H1 (cell line): ENCODE data around the gene KAT2A. TPM values are rescaled to one million over a fixed set of nuclear protein-coding genes. Genes with fewer than 3 reads are reported as not detected.

Experiments
- CTCF ChIA-PET: fragments of 300-600 bp; sonication (Branson Sonifier 250); formaldehyde crosslinking; loops from one replicate; lab custom pipeline; 2021; ENCODE audit not compliant: partially characterized antibody; lab: Charles Lee
- POLR2A ChIA-PET: fragments of 300-600 bp; sonication (Branson Sonifier 250); formaldehyde crosslinking; loops from one replicate; lab custom pipeline; 2021; ENCODE audit warnings: inconsistent platforms; ENCODE audit not compliant: partially characterized antibody; lab: Charles Lee
- DNase-seq, 2 experiments: peaks; one replicate each; pipeline versions ENCODE4 v3.0.0 to v3.0.0-alpha.2; 2010 to 2022; ENCODE audit warnings: low spot score in 2 of 2, low read depth in 1 of 2, mixed read lengths in 1 of 2
- FAIRE-seq: peaks from 2 replicates; lab custom pipeline; 2011; peaks lifted over from hg19 to GRCh38; lab: Jason Lieb, UNC
- H2AFZ ChIP-seq: 2 replicates; pipeline ENCODE4 v1.8.1; 2012; ENCODE audit warnings: low read length, inconsistent platforms
- H2AK5ac ChIP-seq: 2 replicates; pipeline ENCODE4 v1.6.1; 2013; ENCODE audit warnings: low read depth, low read length
- H2BK120ac ChIP-seq: replicated peaks from 2 replicates; pipeline ENCODE3; 2013; ENCODE audit warnings: low read depth, low read length, inconsistent platforms
- H2BK12ac ChIP-seq: 2 replicates; pipeline ENCODE4 v1.6.1; 2013; ENCODE audit warnings: low read depth, low read length
- H2BK15ac ChIP-seq: 2 replicates; pipeline ENCODE4 v1.6.1; 2013; ENCODE audit warnings: low read length
- H2BK20ac ChIP-seq: 2 replicates; pipeline ENCODE4 v1.6.1; 2013; ENCODE audit warnings: low read length
- H2BK5ac ChIP-seq: 2 replicates; pipeline ENCODE4 v1.6.1; 2013; ENCODE audit warnings: low read depth, low read length
- H3K14ac ChIP-seq: 2 replicates; pipeline ENCODE4 v1.6.1; 2013; ENCODE audit warnings: inconsistent platforms; ENCODE audit not compliant: insufficient read length
- H3K18ac ChIP-seq: 2 replicates; pipeline ENCODE4 v1.6.1; 2013; ENCODE audit warnings: low read length; ENCODE audit errors: extremely low read depth
- H3K23ac ChIP-seq: 2 replicates; pipeline ENCODE4 v1.6.1; 2013; ENCODE audit warnings: inconsistent platforms; ENCODE audit not compliant: insufficient read length
- H3K23me2 ChIP-seq: 2 replicates; pipeline ENCODE4 v1.6.1; 2013; ENCODE audit warnings: low read depth, low read length
- H3K27ac ChIP-seq: 2 replicates; pipeline ENCODE4 v1.6.1; 2011; ENCODE audit warnings: low read depth, low read length, inconsistent platforms
- H3K27me3 ChIP-seq, 4 experiments: replicated peaks in 1 of 4; 1 replicate in 1 of 4; 2 replicates in 3 of 4; pipeline versions ENCODE4 v1.6.1 to v1.8.1; 2011 to 2013; ENCODE audit warnings: low read length in 3 of 4, mild to moderate bottlenecking in 3 of 4, inconsistent platforms in 2 of 4, mixed read lengths in 2 of 4, moderate library complexity in 1 of 4; ENCODE audit not compliant: control insufficient read depth in 3 of 4, insufficient read depth in 3 of 4; ENCODE audit errors: extremely low read depth in 1 of 4
- H3K36me3 ChIP-seq, 4 experiments: 2 replicates each; pipeline versions ENCODE4 v1.6.1 to v1.8.1; 2011 to 2013; ENCODE audit warnings: mild to moderate bottlenecking in 4 of 4, low read length in 3 of 4, moderate library complexity in 2 of 4, control low read depth in 1 of 4, inconsistent platforms in 1 of 4; ENCODE audit not compliant: insufficient read depth in 4 of 4, control insufficient read depth in 2 of 4
- H3K4ac ChIP-seq: replicated peaks from 2 replicates; pipeline ENCODE3; 2013; ENCODE audit warnings: low read length, low read depth, mixed read lengths, inconsistent platforms; ENCODE audit not compliant: insufficient read length
- H3K4me1 ChIP-seq, 4 experiments: replicated peaks in 1 of 4; 1 replicate in 1 of 4; 2 replicates in 3 of 4; pipeline versions ENCODE4 v1.6.1 to v1.8.1; 2011 to 2013; ENCODE audit warnings: low read length in 3 of 4, inconsistent platforms in 2 of 4, mixed read lengths in 1 of 4; ENCODE audit not compliant: insufficient read depth in 4 of 4, control insufficient read depth in 3 of 4
- H3K4me2 ChIP-seq, 2 experiments: 2 replicates each; pipeline versions ENCODE4 v1.6.1 to v1.8.1; 2011 to 2013; ENCODE audit warnings: low read depth in 2 of 2, low read length in 2 of 2, control low read depth in 1 of 2, inconsistent platforms in 1 of 2, mild to moderate bottlenecking in 1 of 2; ENCODE audit not compliant: insufficient read depth in 1 of 2
- H3K4me3 ChIP-seq, 4 experiments: fragments of 200-600, 300-600 bp in 1 of 4; sonication (generic), shearing (Covaris generic), sonication (Bioruptor Twin) in 1 of 4; 2 replicates each; pipeline versions ENCODE4 v1.5.1 to v1.8.1; 2011 to 2016; ENCODE audit warnings: low read length in 4 of 4, low read depth in 3 of 4, control low read depth in 2 of 4, inconsistent platforms in 2 of 4, mild to moderate bottlenecking in 2 of 4, mixed read lengths in 1 of 4, moderate library complexity in 1 of 4; ENCODE audit not compliant: insufficient read depth in 2 of 4; ENCODE audit errors: extremely low read depth in 1 of 4
- H3K56ac ChIP-seq: replicated peaks from 2 replicates; pipeline ENCODE3; 2013; ENCODE audit warnings: low read depth, mild to moderate bottlenecking, mixed read lengths, low read length, inconsistent platforms; ENCODE audit not compliant: insufficient read length
- H3K79me1 ChIP-seq: 2 replicates; pipeline ENCODE4 v1.6.1; 2013; ENCODE audit warnings: low read depth, low read length, control low read depth
- H3K79me2 ChIP-seq, 2 experiments: 2 replicates each; pipeline versions ENCODE4 v1.6.1 to v1.8.1; 2012 to 2013; ENCODE audit warnings: low read length in 2 of 2, mild to moderate bottlenecking in 2 of 2, inconsistent platforms in 1 of 2; ENCODE audit not compliant: insufficient read depth in 2 of 2, control insufficient read depth in 1 of 2
- H3K9ac ChIP-seq, 4 experiments: replicated peaks in 1 of 4; 1 replicate in 1 of 4; 2 replicates in 3 of 4; pipeline versions ENCODE4 v1.6.1 to v1.8.1; 2011 to 2013; ENCODE audit warnings: low read depth in 3 of 4, low read length in 3 of 4, control low read depth in 2 of 4, mild to moderate bottlenecking in 2 of 4, moderate library complexity in 2 of 4, inconsistent platforms in 1 of 4; ENCODE audit errors: extremely low read depth in 1 of 4
- H3K9me3 ChIP-seq, 2 experiments: 2 replicates each; pipeline versions ENCODE4 v1.6.1 to v1.8.1; 2012 to 2013; ENCODE audit warnings: mild to moderate bottlenecking in 2 of 2, moderate library complexity in 2 of 2, control low read depth in 1 of 2, inconsistent platforms in 1 of 2, low read depth in 1 of 2, low read length in 1 of 2, mixed read lengths in 1 of 2; ENCODE audit not compliant: insufficient read depth in 2 of 2
- H4K20me1 ChIP-seq, 2 experiments: replicated peaks in 1 of 2; 2 replicates each; pipeline versions ENCODE3 to v1.8.1; 2011 to 2013; ENCODE audit warnings: inconsistent platforms in 2 of 2, low read length in 2 of 2, mild to moderate bottlenecking in 1 of 2; ENCODE audit not compliant: insufficient read depth in 2 of 2, control insufficient read depth in 1 of 2
- H4K5ac ChIP-seq: 2 replicates; pipeline ENCODE4 v1.6.1; 2013; ENCODE audit warnings: low read length, low read depth, mixed read lengths, inconsistent platforms; ENCODE audit not compliant: insufficient read length
- H4K8ac ChIP-seq: 2 replicates; pipeline ENCODE4 v1.8.0; 2013; ENCODE audit warnings: mild to moderate bottlenecking, moderate library complexity, low read length, inconsistent platforms; ENCODE audit not compliant: insufficient read depth; ENCODE audit errors: extremely low read depth
- H4K91ac ChIP-seq: replicated peaks from 2 replicates; pipeline ENCODE3; 2013; ENCODE audit warnings: low read length, mixed read lengths, inconsistent platforms; ENCODE audit not compliant: insufficient read length
- MAX ChIP-seq: IDR thresholded peaks from 2 replicates; pipeline ENCODE4 v1.6.1; 2012; ENCODE audit warnings: inconsistent platforms
- WGBS, 2 experiments: shearing (Covaris generic) in 1 of 2; methylation state at CpG; one replicate each; pipeline versions ENCODE4 v1.1.6 to v1.1.7; 2013 to 2015; ENCODE audit warnings: low lambda C conversion rate in 2 of 2, mixed read lengths in 2 of 2, inconsistent platforms in 1 of 2, low coverage in 1 of 2, missing lambda C conversion rate in 1 of 2; ENCODE audit not compliant: insufficient replicate concordance in 2 of 2, insufficient coverage in 1 of 2, insufficient read length in 1 of 2; ENCODE audit errors: extremely low coverage in 1 of 2, missing lambda C conversion rate in 1 of 2; 5-methylcytosine and 5-hydroxymethylcytosine counted together
- polyA plus RNA-seq, 7 experiments: library from polyadenylated mRNA; depleted of rRNA in 3 of 7; stranded (reverse) in 5 of 7; unstranded in 2 of 7; fragments of >200 nt in 5 of 7; fragments of 200-250 nt in 2 of 7; gene quantifications; 1 replicate in 5 of 7; 2 replicates in 1 of 7; 4 replicates in 1 of 7; pipeline versions ENCODE4 v1.2.1 to v1.2.3, GENCODE V29; 2011 to 2013; ENCODE audit warnings: missing spikeins in 2 of 7, mixed read lengths in 2 of 7
- total RNA-seq: library from RNA; stranded (reverse); fragmentation: NEBNext Ultra II Directional; extraction: Animal tissue kit (Norgen Biotek cat#: 25700); gene quantifications from 2 replicates; pipeline ENCODE4 v1.2.1, GENCODE V29; 2021

Gene KAT2A
- total and polyA plus RNA-seq, 2 of the 8 experiments (the other 6 are each of a cell fraction or from before 2014, with no cell fraction given) = 34.2 to 40.1 TPM

GRCh38 chr17:42117397-42118125 lies 3.6 kb downstream of the KAT2A start:
- H4K20me1 ChIP-seq = peaks cover 0 to 5% of the 10 kb centered on the region in 2 experiments
- CTCF ChIA-PET = interaction anchor here (0.6 to 39.4 kb wide), 20 partner anchors 15 to 184 kb away, joined by 3 to 1084 read pairs (median 9); partner anchors contain the start of genes DNAJC7, KCNH4, NKIRAS2 and ZNF385C

More at GRCh38 chr17:42117397-42118125, 3.6 kb downstream of the KAT2A start:
- peaks cover 3 to 20% (median 5%) of the 10 kb centered on the region in 4 experiments; a peak in 6 of 8 replicates for H3K36me3 ChIP-seq
- H3K9ac ChIP-seq = no peak overlapping the region
- H3K4me2 ChIP-seq = no peak overlapping the region
- peak overlapping the region; percentile 3; the same call in 1 of the 2 replicates for H4K8ac ChIP-seq
- no peak overlapping the region for H2BK5ac ChIP-seq
- H2BK20ac ChIP-seq = no peak overlapping the region
- no peaks in the 10 kb centered on the region; the same call in 1 of the 2 replicates for H3K79me1 ChIP-seq
- no peaks in the 10 kb centered on the region for H3K9me3 ChIP-seq
- H3K4ac ChIP-seq = no peak overlapping the region
- 97% methylated on average over 22 of the region's 30 CpGs; no CpG with 5 or more reads in 1 of the 2 experiments for WGBS, 2 experiments
- no peak overlapping the region for H4K91ac ChIP-seq
- TF ChIP-seq MAX = no peak
- no peak overlapping the region for H2AK5ac ChIP-seq
- no peak overlapping the region for H3K18ac ChIP-seq
- no peak overlapping the region for H2BK12ac ChIP-seq
- H3K4me1 ChIP-seq = peaks cover 0 to 14% (median 9%) of the 10 kb centered on the region in 4 experiments; a peak in 6 of 7 replicates
- no peak overlapping the region for H3K14ac ChIP-seq
- no peak overlapping the region for H3K4me3 ChIP-seq
- no peak overlapping the region for H3K27ac ChIP-seq
- no peak overlapping the region for H2AFZ ChIP-seq
- H3K56ac ChIP-seq = no peak overlapping the region
- no peak overlapping the region for H3K23ac ChIP-seq
- DNase-seq = no peak
- H3K23me2 ChIP-seq = peaks cover 6% of the 10 kb centered on the region
- H3K27me3 ChIP-seq = no peaks in the 10 kb centered on the region
- H2BK120ac ChIP-seq = no peak overlapping the region
- no peak for FAIRE-seq
- H3K79me2 ChIP-seq = no peaks in the 10 kb centered on the region
- H4K5ac ChIP-seq = no peak overlapping the region
- H2BK15ac ChIP-seq = no peak overlapping the region
- POLR2A ChIA-PET = interaction anchor here (0.6 to 1.0 kb wide), 3 partner anchors 96 to 740 kb away, joined by 3 to 4 read pairs (median 3); no protein-coding TSS in a partner anchor
